ENCODE measurements around the gene HIPK2. TPM values are rescaled to one million over a fixed set of nuclear protein-coding genes. Genes with fewer than 3 reads are reported as not detected.

HIPK2 gene
- total RNA-seq, 4 donors from 2014 or later = 20.9 to 40.9 (median 26.7) TPM

DNA sequence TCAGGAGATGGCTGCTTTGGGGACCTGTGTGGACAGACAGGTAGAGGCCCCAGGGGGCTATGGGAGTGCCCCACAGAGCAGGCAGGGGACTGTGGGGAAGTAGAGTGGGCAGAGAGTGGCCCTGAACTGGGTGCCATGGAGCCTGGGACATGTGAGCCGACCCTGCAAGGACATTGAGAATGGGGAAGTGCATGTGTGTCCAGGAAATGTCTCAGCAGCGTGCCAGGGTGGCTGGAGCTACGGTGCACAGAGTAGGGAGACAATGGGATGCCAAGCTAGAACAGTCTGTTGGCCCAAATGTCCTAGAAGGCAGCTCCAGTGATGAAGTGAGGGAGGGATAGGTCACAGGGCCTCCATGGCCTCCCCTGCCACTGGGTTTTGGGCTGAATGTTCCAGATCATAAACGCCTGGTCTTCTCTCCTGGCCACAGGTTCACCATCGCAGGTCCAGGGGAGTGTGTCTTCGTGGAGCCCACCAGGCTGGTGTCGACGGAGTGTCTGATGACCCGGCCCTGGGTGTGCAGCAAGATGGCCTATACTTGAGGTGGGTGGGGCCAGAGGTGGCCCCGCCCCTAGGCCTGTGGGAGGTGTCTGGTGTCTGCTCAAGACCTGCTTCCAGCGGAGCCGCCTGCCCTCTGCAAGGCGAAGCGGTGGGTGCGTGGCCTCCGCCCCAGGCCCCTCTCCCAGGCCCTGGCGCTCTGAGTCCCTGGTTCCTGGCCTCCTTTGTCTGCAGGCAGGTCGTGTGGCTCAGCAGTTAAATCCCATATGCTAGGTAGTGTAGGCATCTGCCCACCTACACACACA is 233.8 kb downstream of the HIPK2 start:
- no peaks in the 10 kb centered on the region for H3K9me3 ChIP-seq
- 88% methylated on average over 11 of the region's 18 CpGs for WGBS
- DNase-seq (ENCODE audit: extremely low spot score) = no peak
- peaks cover 0 to 23% (median 16%) of the 10 kb centered on the region in 4 donors for H3K4me1 ChIP-seq
- H3K27me3 ChIP-seq = no peaks in the 10 kb centered on the region
- H3K36me3 ChIP-seq = no peaks in the 10 kb centered on the region
- H3K27ac ChIP-seq (replicated peaks in 1 of 4) = no peak overlapping the region
- no peak overlapping the region for H3K4me3 ChIP-seq
- intact Hi-C loops (cut with DNase I) = no loop called here
- TF ChIP-seq EP300 (IDR thresholded peaks at IDR 0.05) = no peak
- TF ChIP-seq, protein P1, sequence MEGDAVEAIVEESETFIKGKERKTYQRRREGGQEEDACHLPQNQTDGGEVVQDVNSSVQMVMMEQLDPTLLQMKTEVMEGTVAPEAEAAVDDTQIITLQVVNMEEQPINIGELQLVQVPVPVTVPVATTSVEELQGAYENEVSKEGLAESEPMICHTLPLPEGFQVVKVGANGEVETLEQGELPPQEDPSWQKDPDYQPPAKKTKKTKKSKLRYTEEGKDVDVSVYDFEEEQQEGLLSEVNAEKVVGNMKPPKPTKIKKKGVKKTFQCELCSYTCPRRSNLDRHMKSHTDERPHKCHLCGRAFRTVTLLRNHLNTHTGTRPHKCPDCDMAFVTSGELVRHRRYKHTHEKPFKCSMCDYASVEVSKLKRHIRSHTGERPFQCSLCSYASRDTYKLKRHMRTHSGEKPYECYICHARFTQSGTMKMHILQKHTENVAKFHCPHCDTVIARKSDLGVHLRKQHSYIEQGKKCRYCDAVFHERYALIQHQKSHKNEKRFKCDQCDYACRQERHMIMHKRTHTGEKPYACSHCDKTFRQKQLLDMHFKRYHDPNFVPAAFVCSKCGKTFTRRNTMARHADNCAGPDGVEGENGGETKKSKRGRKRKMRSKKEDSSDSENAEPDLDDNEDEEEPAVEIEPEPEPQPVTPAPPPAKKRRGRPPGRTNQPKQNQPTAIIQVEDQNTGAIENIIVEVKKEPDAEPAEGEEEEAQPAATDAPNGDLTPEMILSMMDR (IDR thresholded peaks at IDR 0.05) = no peak
- no peak for TF ChIP-seq POLR2AphosphoS5 (IDR thresholded peaks at IDR 0.05)
- no peak for TF ChIP-seq POLR2A (IDR thresholded peaks at IDR 0.05; ENCODE audit: low read depth)

DNA sequence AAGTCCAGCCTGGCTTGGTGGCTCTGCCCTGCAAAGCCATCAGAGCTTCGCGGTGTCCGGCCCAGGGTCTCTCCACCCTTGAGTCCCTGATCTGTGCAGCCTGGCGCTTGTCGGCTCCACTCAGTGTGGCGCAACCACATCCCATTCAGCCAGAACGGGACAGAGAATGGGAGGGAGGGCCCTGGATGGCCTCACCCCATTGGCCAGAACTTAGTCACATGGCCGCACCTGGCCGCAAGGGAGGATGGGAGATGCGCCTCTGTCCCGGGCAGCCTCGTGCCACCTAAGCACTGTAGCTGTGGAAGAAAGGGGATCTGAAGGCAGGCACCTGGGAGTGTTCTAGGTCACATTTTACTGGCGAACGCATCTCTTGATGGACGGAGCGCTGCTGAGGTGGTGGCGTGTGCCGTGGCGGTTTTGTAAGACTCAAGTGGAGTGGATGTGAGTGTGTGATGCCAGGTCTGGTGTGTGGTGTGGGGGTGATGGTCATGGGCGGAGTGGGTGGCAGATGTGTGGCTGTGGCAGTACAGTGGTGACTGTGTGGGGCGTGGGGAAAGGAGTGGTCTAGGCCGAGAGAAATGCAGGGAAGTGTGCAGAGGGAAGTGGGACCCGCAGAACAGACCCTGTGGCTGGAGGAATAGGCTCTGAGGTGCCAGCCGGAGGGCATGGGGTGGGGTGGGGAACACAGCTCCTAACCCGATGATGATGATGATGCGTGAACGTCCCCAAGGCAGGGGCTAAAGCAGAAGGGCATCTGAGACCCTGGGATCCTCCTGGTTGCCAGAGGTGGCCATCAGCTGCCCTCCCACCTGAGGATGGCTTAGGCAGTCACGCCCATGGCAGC is 235.3 kb downstream of the HIPK2 start:
- Histone ChIP-seq H3K27me3 (no peaks in the 10 kb centered on the region), H3K27ac (replicated peaks in 1 of 4) (no peak overlapping the region), H3K36me3 (no peaks in the 10 kb centered on the region), H3K4me1 (peaks cover 0 to 30% (median 23%) of the 10 kb centered on the region in 4 donors), H3K9me3 (no peaks in the 10 kb centered on the region), H3K4me3 (no peak overlapping the region)
- WGBS = 92% methylated on average over 28 of the region's 28 CpGs
- TF ChIP-seq POLR2AphosphoS5 (IDR thresholded peaks at IDR 0.05) (no peak), POLR2A (IDR thresholded peaks at IDR 0.05; ENCODE audit: low read depth) (no peak), EP300 (IDR thresholded peaks at IDR 0.05) (no peak)
- TF ChIP-seq, protein P1 (IDR thresholded peaks at IDR 0.05) = no peak
- no peak for DNase-seq (ENCODE audit: extremely low spot score)
- intact Hi-C loops (cut with DNase I) = no loop called here

DNA sequence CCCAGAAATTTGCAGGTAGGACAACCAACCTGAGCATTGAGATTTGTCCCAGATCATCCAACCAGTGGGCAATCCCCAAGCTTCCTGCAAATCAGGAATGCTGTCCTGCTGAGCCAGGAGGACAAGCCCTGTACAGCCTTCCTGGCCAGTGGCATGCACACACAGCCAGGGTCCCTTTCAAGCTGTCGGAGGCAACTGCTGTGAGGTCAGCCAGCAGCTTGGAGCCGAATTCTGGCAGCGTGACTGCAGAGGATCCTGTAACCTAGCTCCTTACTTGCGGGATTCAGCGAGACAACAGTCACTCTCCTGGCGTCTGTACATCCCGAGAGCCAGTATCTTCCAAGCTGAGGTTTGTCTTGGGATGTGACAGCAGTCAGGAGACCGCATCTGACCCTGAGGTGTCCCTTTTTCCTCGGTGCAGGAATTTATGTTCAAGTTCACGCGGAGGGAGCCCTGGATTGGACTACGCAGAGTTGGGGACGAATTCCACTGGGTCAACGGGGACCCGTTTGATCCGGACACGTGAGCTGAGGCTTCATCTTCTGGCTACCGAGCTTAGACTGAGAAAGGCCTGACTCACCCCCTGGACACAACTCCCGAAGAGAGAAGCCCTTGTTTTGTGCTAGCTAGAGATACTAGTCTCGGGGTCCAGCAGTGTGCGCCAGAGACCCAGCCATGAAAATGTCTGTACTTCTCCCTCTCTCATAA is 236.0 kb downstream of the HIPK2 start:
- TF ChIP-seq, protein P1 (IDR thresholded peaks at IDR 0.05) = no peak
- no peak for TF ChIP-seq POLR2AphosphoS5 (IDR thresholded peaks at IDR 0.05)
- no peak for TF ChIP-seq POLR2A (IDR thresholded peaks at IDR 0.05; ENCODE audit: low read depth)
- no peak for TF ChIP-seq EP300 (IDR thresholded peaks at IDR 0.05)
- Histone ChIP-seq H3K36me3 (no peaks in the 10 kb centered on the region), H3K27me3 (no peaks in the 10 kb centered on the region), H3K4me1 (peaks cover 0 to 30% (median 27%) of the 10 kb centered on the region in 4 donors), H3K4me3 (no peak overlapping the region), H3K27ac (replicated peaks in 1 of 4) (no peak overlapping the region), H3K9me3 (no peaks in the 10 kb centered on the region)
- DNase-seq (ENCODE audit: extremely low spot score) = no peak
- WGBS = 62% methylated on average over 15 of the region's 21 CpGs
- intact Hi-C loops (cut with DNase I) = no loop called here

DNA sequence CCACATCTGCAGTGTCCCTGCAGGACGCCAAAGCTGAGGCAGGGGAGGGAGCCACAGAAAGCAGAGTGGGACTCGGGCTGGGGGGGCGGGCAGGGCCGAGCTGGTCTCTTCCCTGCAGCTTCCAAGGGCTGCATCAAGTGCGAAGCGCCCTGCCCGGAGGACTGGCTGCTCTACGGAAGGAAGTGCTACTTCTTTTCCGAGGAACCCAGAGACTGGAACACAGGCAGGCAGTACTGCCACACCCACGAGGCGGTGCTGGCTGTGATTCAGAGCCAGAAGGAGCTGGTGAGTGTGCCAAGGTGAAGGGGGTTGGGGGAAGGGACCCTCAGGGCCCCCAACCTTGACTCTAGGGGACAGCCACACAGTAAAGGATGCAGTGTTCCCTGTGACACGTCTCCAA is 237.6 kb downstream of the HIPK2 start:
- DNase-seq (ENCODE audit: extremely low spot score) = no peak
- intact Hi-C loops (cut with DNase I) = no loop called here
- Histone ChIP-seq H3K4me1 (peaks cover 0 to 30% (median 27%) of the 10 kb centered on the region in 4 donors), H3K4me3 (no peak overlapping the region), H3K27ac (replicated peaks in 1 of 4) (no peak overlapping the region), H3K9me3 (no peaks in the 10 kb centered on the region), H3K36me3 (no peaks in the 10 kb centered on the region), H3K27me3 (no peaks in the 10 kb centered on the region)
- 83% methylated on average over 11 of the region's 12 CpGs for WGBS
- no peak for TF ChIP-seq POLR2A (IDR thresholded peaks at IDR 0.05; ENCODE audit: low read depth)
- TF ChIP-seq, protein P1 (IDR thresholded peaks at IDR 0.05) = no peak
- TF ChIP-seq EP300 (IDR thresholded peaks at IDR 0.05) = no peak
- no peak for TF ChIP-seq POLR2AphosphoS5 (IDR thresholded peaks at IDR 0.05)
